Measurements from ENCODE around the gene LILRA2.
"Not testable (repeated sequence)": the region's sequence is repeated elsewhere in the genome, so short reads cannot be mapped to it uniquely, and the experiment has no call there.

LILRA2 gene

DNA sequence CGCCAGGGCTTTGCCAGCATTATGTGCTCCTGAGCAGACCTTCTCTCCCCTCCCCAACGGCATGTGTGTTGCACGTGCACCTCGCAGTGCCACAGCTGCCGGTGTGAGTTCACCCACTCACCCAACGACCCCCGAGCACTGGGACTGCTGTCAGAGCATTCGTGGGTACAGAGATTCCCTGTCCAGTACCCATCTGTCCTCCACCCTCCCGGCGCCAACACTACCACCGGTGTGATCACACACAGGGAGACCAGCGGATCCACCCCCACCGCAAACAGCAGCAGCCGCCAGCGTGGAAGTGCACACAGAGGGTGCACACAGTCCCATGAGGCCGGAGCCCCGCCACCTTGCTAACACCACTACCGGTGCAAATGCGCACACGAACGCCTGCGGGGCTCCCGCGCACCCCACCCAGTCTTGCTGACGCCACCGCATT is 35.8 kb downstream of the LILRA2 start:
- DNase-seq (ENCODE audit: low spot score), result no peak

- no peak for DNase-seq (ENCODE audit: low spot score)
Measured at GRCh38 chr19:54612428-54612827, 38.8 kb downstream of the LILRA2 start.

GRCh38 chr19:54614726-54615125 is 41.1 kb downstream of the LILRA2 start:
- DNase-seq (ENCODE audit: low spot score), result no peak

DNA sequence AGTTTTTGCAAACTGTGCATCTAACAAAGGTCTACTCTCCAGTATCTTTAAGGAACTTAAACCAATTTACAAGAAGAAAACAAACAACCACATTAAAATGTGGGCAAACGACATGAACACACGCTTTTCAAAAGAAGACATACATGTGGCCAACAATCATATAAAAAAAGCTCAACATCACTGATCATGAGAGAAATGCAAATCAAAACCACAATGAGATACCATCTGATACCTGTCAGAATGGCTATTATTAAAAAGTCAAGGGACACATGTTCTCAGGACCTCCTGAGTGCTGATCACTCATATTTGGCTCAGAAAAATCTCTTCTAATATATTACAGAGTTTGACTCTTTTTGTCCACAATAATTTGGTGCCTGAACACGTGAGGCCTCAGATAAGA is 42.5 kb downstream of the LILRA2 start:
- DNase-seq (ENCODE audit: low spot score), result no peak

DNA sequence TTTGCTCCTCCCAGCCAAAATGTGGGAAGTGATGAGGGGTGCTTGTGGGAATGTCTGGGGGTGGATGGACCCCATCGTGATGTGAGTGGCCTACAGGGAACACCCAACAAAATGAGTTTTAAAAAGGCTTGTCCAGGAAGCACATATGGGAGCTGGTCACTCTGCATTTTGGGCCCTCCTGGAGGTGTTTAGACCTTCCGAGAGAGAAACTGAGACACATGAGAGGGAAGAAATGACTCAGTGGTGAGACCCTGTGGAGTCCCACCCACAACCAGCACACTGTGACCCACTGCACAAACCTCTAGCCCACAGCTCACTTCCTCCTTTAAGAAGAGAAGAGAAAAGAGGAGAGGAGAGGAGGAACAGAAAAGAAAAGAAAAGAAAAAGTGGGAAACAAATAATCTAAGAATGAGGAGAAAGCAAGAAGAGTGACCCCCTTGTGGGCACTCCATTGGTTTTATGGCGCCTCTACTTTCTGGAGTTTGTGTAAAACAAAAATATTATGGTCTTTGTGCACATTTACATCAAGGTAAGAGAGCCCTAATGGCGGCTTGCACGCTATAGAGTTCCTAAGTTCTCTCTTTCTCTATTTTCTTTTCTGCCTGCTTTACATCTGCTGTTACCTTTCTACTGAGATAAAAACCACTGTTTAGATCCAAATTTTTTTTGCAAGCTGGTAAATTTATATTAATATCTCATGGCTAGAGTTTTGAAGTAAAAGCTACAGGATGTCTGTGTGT is 43.4 kb downstream of the LILRA2 start:
- no peak for DNase-seq (ENCODE audit: low spot score)

DNA sequence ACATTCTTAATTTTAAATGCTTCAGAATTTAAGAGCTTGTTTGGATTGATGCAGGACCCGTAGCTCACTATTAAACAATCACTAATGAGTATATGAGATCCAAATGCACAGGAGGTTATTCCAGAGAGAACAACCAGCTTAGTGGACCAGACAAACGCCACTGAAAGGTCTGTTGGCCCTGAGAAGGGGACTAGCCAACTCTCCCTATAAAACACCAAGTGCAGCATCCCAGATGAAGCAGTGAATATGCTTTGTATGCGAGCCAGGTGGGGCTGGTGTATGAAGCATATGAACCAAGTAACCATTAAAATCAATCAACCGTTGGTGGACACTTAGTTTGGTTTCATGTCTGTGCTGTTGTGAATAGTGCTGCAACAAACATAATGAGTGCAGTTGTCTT is 46.9 kb downstream of the LILRA2 start:
- DNase-seq (ENCODE audit: low spot score), result no peak

GRCh38 chr19:54622431-54622830 is 48.8 kb downstream of the LILRA2 start:
- no peak for DNase-seq (ENCODE audit: low spot score)

DNA sequence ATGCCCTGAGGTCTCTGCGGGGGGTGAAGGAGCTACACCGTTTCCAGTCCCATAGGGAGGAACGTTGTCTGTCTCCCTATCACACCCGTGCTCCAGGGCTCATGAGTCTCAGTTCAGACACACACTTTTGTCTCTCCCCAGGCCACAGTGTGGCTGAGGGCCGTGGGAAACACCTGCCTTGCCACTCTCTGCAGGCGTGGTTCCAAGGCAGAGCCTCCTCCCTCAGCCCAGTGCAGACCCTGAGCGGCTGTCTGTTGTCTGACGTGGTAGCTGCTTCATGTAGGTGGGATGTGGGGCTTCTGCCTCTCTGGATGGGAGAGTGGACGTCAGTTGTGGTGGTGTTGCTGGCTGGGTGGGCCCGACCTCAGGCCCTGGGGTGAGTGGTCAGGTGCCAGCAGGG is 50.6 kb downstream of the LILRA2 start:
- DNase-seq (ENCODE audit: low spot score), result not testable (repeated sequence)

DNA sequence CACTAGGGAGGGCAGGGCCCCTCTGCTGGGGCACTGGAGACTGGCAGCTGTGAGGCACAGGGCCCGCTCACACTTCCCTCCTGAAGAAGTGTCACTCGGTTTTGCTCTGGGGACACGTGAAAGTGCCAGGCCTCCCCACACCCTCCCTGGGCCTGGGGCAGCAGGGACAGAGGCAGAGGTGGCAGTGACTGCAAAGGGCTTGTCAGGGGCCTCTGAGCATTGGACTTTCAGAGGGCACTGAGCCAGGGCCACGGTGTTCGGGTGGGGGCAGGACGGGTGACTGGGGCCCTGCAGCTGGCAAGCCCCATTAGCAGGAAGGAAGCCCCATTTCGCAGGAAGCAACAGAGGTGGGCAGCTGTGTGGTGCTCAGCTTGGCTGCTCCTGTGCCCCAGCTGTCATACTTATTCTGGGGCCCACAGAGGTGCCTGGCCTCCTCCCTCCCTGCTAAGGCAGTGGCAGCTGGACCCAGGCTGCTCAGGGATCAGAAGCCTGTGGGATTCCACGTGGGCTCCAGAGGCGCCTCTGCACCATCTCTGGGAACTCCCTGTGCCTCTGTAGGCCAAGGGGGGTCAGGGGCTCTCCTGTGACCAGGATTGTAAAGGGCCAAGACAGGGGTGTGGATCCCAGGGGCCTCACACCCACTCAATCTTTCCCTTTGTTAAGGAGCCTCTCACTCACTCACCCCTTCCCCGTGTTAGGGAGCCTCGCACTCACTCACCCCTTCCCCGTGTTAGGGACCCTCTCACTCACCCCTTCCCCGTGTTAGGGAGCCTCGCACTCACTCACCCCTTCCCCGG is 51.5 kb downstream of the LILRA2 start:
- not testable (repeated sequence) for DNase-seq (ENCODE audit: low spot score)

DNA sequence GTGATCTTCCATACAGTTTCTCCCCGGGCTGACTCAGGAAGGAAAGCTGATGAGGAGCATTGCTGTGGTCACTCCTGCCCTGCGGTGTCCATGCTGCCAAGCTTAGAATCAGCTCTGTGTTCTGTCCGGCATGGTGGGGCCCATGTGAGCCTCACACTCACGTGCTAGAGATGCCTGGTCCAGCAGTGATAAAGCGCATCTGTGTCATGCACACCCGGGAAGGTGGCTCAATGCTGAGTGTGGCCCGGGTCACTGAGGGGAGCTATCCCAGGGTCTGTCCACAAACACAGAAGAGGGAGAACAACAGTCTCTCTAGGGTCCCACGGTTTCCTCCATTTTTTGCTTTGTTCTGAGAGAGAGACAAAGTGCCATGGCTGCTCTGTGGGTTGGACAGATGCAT is 53.2 kb downstream of the LILRA2 start:
- DNase-seq (ENCODE audit: low spot score), result no peak

- not testable (repeated sequence) for DNase-seq (ENCODE audit: low spot score)
Measured at GRCh38 chr19:54627912-54628311, 54.3 kb downstream of the LILRA2 start.

- DNase-seq (ENCODE audit: low spot score), result not testable (repeated sequence)
Measured at GRCh38 chr19:54630262-54630661, 56.7 kb downstream of the LILRA2 start, which contains the start of gene LILRB1. LILRB1 (plus strand) TSS chr19:54630484; CDS start chr19:54631074, 590 bp downstream.

GRCh38 chr19:54630782-54631181 is 57.2 kb downstream of the LILRA2 start:
- no peak for DNase-seq (ENCODE audit: low spot score)

- DNase-seq (ENCODE audit: low spot score), result not testable (repeated sequence)
Measured at GRCh38 chr19:54631489-54632337, 58.1 kb downstream of the LILRA2 start.

DNA sequence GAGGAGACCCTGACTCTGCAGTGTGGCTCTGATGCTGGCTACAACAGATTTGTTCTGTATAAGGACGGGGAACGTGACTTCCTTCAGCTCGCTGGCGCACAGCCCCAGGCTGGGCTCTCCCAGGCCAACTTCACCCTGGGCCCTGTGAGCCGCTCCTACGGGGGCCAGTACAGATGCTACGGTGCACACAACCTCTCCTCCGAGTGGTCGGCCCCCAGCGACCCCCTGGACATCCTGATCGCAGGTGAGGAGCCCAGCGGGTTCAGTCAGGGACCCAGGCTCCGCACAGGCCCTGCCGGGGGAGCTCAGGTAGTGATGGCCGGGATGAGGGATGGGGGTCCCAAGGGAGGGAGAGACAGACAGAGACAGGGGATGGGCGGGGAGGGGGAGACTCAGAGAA is 58.9 kb downstream of the LILRA2 start:
- DNase-seq (ENCODE audit: low spot score), result not testable (repeated sequence)

DNA sequence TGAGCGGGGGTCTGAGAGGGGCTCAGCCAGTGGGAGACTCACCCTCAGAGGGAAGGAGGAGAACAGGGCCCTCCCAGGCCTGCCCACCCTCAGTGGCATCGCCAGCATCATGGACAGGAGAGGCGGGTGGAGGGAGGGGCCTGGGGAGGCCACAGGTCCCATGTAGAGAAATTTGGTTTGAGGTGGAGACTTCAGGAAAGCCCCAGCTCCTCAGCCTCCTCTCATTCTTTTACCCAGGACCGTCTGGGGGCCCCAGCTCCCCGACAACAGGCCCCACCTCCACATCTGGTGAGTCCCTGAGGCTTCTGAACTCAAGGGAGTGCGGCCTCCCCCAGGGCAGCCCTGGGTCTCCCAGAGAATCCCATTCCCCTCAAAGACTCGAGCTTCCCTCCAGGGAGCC is 59.8 kb downstream of the LILRA2 start:
- no peak for DNase-seq (ENCODE audit: low spot score)

- not testable (repeated sequence) for DNase-seq (ENCODE audit: low spot score)
Measured at GRCh38 chr19:54636081-54636480, 62.5 kb downstream of the LILRA2 start.

GRCh38 chr19:54638683-54639082 is 65.1 kb downstream of the LILRA2 start:
- no peak for DNase-seq (ENCODE audit: low spot score)

Measured in iPS-NIHi11 (cell line).